ENCODE measurements around the gene RNF41. TPM values are rescaled to one million over a fixed set of nuclear protein-coding genes. Genes with fewer than 3 reads are reported as not detected.
A peak's percentile ranks its signal among the peaks of the same experiment; 100 is the strongest.

Gene RNF41
- polyA plus RNA-seq, 1 experiment = 338 TPM

DNA sequence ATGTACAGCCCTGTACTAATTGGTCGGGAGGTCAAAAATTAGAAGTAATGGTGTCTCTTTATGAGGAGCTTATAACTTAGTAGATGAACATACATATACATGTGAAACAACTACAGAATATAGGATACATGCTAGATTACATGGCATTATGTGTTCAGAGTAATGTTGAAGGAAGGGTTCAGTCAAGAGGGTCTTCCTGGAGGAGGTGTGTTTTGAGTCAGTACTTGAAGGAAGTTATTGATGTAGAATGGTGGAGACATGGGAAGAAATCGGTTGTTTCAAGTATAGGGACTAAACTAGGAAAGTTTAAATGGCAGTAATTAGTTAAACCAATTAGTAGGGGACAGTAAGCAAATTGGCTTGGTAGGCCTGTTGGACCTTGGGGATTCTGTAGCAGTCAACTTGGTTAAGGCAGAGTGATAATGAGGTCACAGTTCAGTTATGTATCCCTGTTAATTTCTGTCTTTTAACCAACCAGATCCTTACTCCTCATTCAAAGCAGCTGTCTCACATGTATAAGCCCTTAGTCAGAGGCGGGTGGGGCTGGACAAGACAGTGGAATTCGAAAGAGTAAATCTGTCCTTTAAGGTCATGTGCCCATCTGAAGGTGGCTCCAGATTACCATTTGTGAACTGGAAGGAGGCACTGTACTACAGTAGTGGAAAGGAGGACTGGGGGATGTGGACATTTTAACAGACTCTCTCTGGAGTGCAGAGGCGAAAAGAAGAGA lies 39.9 kb upstream of the RNF41 start:
- POLR2A ChIA-PET = no interaction called here
- Histone ChIP-seq H3K4me3 (ENCODE audit: low read depth, low read length) (no peak overlapping the region), H3K36me3 (ENCODE audit: control insufficient read depth, insufficient read depth, low read length) (0 out of 2 replicates have a peak, but pooled peaks cover 2% of the 10 kb centered on the region), H3K27me3 (ENCODE audit: control insufficient read depth, insufficient read depth, low read length) (no peaks in the 10 kb centered on the region)
- no peak for TF ChIP-seq CTCF (IDR thresholded peaks at IDR 0.05; ENCODE audit: insufficient read depth, low read depth, low read length)
- CTCF ChIA-PET = interaction anchor here (0.5 to 1.9 kb wide), 5 partner anchors 38 to 474 kb away, joined by 3 to 6 read pairs (median 3); partner anchors contain the start of gene SMARCC2
- peak; percentile 79 for DNase-seq (ENCODE audit: low read depth)

DNA sequence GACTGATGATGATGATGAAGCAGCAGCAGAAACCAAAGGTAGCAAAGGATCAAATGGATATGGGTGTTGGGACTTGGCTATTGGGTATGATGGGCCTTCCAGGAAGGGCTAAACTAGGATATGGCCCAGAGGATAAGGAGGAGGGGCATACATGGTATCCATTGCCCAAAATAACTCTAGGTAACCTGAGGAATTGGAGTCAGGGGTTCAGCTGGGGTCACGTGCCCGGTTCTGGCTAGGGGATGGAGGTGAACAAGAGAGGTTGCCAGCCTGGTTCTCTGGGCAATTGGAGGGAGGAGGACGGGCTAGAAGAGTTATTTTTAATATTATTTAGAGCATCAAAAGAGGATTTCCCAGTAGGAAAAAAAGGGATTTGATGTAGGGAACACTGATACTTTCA lies 39.2 kb upstream of the RNF41 start:
- H3K4me3 ChIP-seq (ENCODE audit: low read depth, low read length) = no peak overlapping the region
- DNase-seq (ENCODE audit: low read depth) = no peak
- no peaks in the 10 kb centered on the region for H3K27me3 ChIP-seq (ENCODE audit: control insufficient read depth, insufficient read depth, low read length)
- TF ChIP-seq CTCF (IDR thresholded peaks at IDR 0.05; ENCODE audit: insufficient read depth, low read depth, low read length) = no peak
- H3K36me3 ChIP-seq (ENCODE audit: control insufficient read depth, insufficient read depth, low read length) = peaks cover 2% of the 10 kb centered on the region
- POLR2A ChIA-PET = no interaction called here
- CTCF ChIA-PET = interaction anchor here (0.8 to 1.9 kb wide), 2 partner anchors 71 to 203 kb away, joined by 3 to 6 read pairs; partner anchors contain the start of gene SMARCC2

GRCh38 chr12:56260380-56260779 lies 38.7 kb upstream of the RNF41 start:
- ChIA-PET CTCF (interaction anchor here (1.9 kb wide), 1 partner anchor 204 kb away, joined by 6 read pairs; no protein-coding TSS in a partner anchor), POLR2A (no interaction called here)
- no peak for DNase-seq (ENCODE audit: low read depth)
- H3K27me3 ChIP-seq (ENCODE audit: control insufficient read depth, insufficient read depth, low read length) = no peaks in the 10 kb centered on the region
- TF ChIP-seq CTCF (IDR thresholded peaks at IDR 0.05; ENCODE audit: insufficient read depth, low read depth, low read length) = no peak
- peaks cover 7% of the 10 kb centered on the region for H3K36me3 ChIP-seq (ENCODE audit: control insufficient read depth, insufficient read depth, low read length)
- H3K4me3 ChIP-seq (ENCODE audit: low read depth, low read length) = no peak overlapping the region

DNA sequence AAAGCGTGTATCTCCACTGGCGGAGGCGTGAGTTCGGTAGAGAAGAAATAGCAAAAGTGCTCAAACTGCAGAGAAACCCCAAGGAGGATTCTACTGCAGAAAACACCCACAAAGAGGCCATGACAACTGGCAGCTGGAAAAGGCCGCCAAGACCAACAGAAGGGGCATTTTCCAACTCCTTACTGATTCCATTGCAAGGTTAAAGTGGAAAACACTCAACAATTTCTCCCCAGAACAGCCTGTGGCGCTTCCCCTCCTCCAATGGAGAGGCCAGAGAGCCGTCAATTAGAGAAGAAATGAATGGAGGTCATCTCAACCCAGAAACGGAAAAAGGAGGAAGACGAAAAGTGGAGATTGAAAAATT lies 37.1 kb upstream of the RNF41 start:
- Histone ChIP-seq H3K4me3 (ENCODE audit: low read depth, low read length) (peak overlapping the region; percentile 43), H3K27me3 (ENCODE audit: control insufficient read depth, insufficient read depth, low read length) (no peaks in the 10 kb centered on the region), H3K36me3 (ENCODE audit: control insufficient read depth, insufficient read depth, low read length) (peaks cover 15% of the 10 kb centered on the region)
- CTCF ChIA-PET = interaction anchor here (0.7 to 4.4 kb wide), 20 partner anchors 9 to 205 kb away, joined by 3 to 40 read pairs (median 7); partner anchors contain the start of genes COQ10A, RNF41 and SMARCC2
- TF ChIP-seq CTCF (IDR thresholded peaks at IDR 0.05; ENCODE audit: insufficient read depth, low read depth, low read length) = no peak
- DNase-seq (ENCODE audit: low read depth) = no peak
- POLR2A ChIA-PET = interaction anchor here (1.2 kb wide), 1 partner anchor 8 kb away, joined by 5 read pairs; the partner anchor contains the start of gene COQ10A

- H3K27me3 ChIP-seq (ENCODE audit: control insufficient read depth, insufficient read depth, low read length) = no peaks in the 10 kb centered on the region
- TF ChIP-seq CTCF (IDR thresholded peaks at IDR 0.05; ENCODE audit: insufficient read depth, low read depth, low read length) = no peak
- H3K4me3 ChIP-seq (ENCODE audit: low read depth, low read length) = peak within 1 kb of the TSS; percentile 81
- no peak for DNase-seq (ENCODE audit: low read depth)
- CTCF ChIA-PET = interaction anchor here (0.6 to 4.4 kb wide), 24 partner anchors 10 to 206 kb away, joined by 3 to 40 read pairs (median 6); partner anchors contain the start of genes COQ10A, RNF41 and SMARCC2
- H3K36me3 ChIP-seq (ENCODE audit: control insufficient read depth, insufficient read depth, low read length) = peaks cover 21% of the 10 kb centered on the region
- POLR2A ChIA-PET = interaction anchor here (0.6 to 1.2 kb wide), 3 partner anchors 8 to 877 kb away, joined by 3 to 5 read pairs (median 4); partner anchors contain the start of gene COQ10A
These were observed 36.5 kb upstream of the RNF41 start, which contains the start of gene ANKRD52 for GRCh38 chr12:56258068-56258819. Gene ANKRD52, minus strand, starts transcription at chr12:56258384. Its CDS starts 115 bp downstream, at chr12:56258269.
